ENCODE measurements around the gene CLCN5.

The CLCN5 gene

GRCh38 chrX:50099331-50099730, 176.9 kb downstream of the CLCN5 start:
- H3K27me3 ChIP-seq (ENCODE audit: control insufficient read depth in 1 of 2, insufficient read depth in 2 of 2, low read length in 2 of 2) = no peaks in the 10 kb centered on the region
- H3K36me3 ChIP-seq (ENCODE audit: control insufficient read depth in 1 of 2, insufficient read depth in 2 of 2, low read length in 2 of 2) = no peaks in the 10 kb centered on the region
- H3K4me1 ChIP-seq (ENCODE audit: control insufficient read depth in 1 of 2, insufficient read depth in 2 of 2, low read length in 2 of 2) = no peaks in the 10 kb centered on the region
- no peak overlapping the region for H3K4me3 ChIP-seq (ENCODE audit: low read depth in 1 of 2, low read length in 2 of 2)
- no peaks in the 10 kb centered on the region for H3K9me3 ChIP-seq (ENCODE audit: control insufficient read depth in 1 of 2, low read length in 2 of 2)
- H3K27ac ChIP-seq (ENCODE audit: low read depth, low read length) = no peak overlapping the region
- no peak overlapping the region for H3K9ac ChIP-seq (ENCODE audit: low read depth in 1 of 2, low read length in 2 of 2)

- Histone ChIP-seq H3K9ac (ENCODE audit: low read depth in 1 of 2, low read length in 2 of 2) (no peak overlapping the region), H3K27ac (ENCODE audit: low read depth, low read length) (no peak overlapping the region), H3K27me3 (ENCODE audit: control insufficient read depth in 1 of 2, insufficient read depth in 2 of 2, low read length in 2 of 2) (no peaks in the 10 kb centered on the region), H3K36me3 (ENCODE audit: control insufficient read depth in 1 of 2, insufficient read depth in 2 of 2, low read length in 2 of 2) (no peaks in the 10 kb centered on the region), H3K4me1 (ENCODE audit: control insufficient read depth in 1 of 2, insufficient read depth in 2 of 2, low read length in 2 of 2) (no peaks in the 10 kb centered on the region), H3K9me3 (ENCODE audit: control insufficient read depth in 1 of 2, low read length in 2 of 2) (no peaks in the 10 kb centered on the region), H3K4me3 (ENCODE audit: low read depth in 1 of 2, low read length in 2 of 2) (no peak overlapping the region)
Observed at GRCh38 chrX:50100188-50100587, 177.8 kb downstream of the CLCN5 start.

- H3K9ac ChIP-seq (ENCODE audit: low read depth in 1 of 2, low read length in 2 of 2) = no peak overlapping the region
- H3K9me3 ChIP-seq (ENCODE audit: control insufficient read depth in 1 of 2, low read length in 2 of 2) = no peaks in the 10 kb centered on the region
- no peaks in the 10 kb centered on the region for H3K27me3 ChIP-seq (ENCODE audit: control insufficient read depth in 1 of 2, insufficient read depth in 2 of 2, low read length in 2 of 2)
- H3K27ac ChIP-seq (ENCODE audit: low read depth, low read length) = no peak overlapping the region
- no peaks in the 10 kb centered on the region for H3K36me3 ChIP-seq (ENCODE audit: control insufficient read depth in 1 of 2, insufficient read depth in 2 of 2, low read length in 2 of 2)
- H3K4me1 ChIP-seq (ENCODE audit: control insufficient read depth in 1 of 2, insufficient read depth in 2 of 2, low read length in 2 of 2) = no peaks in the 10 kb centered on the region
- H3K4me3 ChIP-seq (ENCODE audit: low read depth in 1 of 2, low read length in 2 of 2) = no peak overlapping the region
Observed at GRCh38 chrX:50103176-50103575, 180.8 kb downstream of the CLCN5 start.

GRCh38 chrX:50103866-50104566, 181.6 kb downstream of the CLCN5 start:
- no peak overlapping the region for H3K4me3 ChIP-seq (ENCODE audit: low read depth in 1 of 2, low read length in 2 of 2)
- no peaks in the 10 kb centered on the region for H3K27me3 ChIP-seq (ENCODE audit: control insufficient read depth in 1 of 2, insufficient read depth in 2 of 2, low read length in 2 of 2)
- no peaks in the 10 kb centered on the region for H3K9me3 ChIP-seq (ENCODE audit: control insufficient read depth in 1 of 2, low read length in 2 of 2)
- no peak overlapping the region for H3K9ac ChIP-seq (ENCODE audit: low read depth in 1 of 2, low read length in 2 of 2)
- H3K36me3 ChIP-seq (ENCODE audit: control insufficient read depth in 1 of 2, insufficient read depth in 2 of 2, low read length in 2 of 2) = no peaks in the 10 kb centered on the region
- no peaks in the 10 kb centered on the region for H3K4me1 ChIP-seq (ENCODE audit: control insufficient read depth in 1 of 2, insufficient read depth in 2 of 2, low read length in 2 of 2)
- H3K27ac ChIP-seq (ENCODE audit: low read depth, low read length) = no peak overlapping the region

- no peak overlapping the region for H3K4me3 ChIP-seq (ENCODE audit: low read depth in 1 of 2, low read length in 2 of 2)
- H3K27ac ChIP-seq (ENCODE audit: low read depth, low read length) = no peak overlapping the region
- H3K27me3 ChIP-seq (ENCODE audit: control insufficient read depth in 1 of 2, insufficient read depth in 2 of 2, low read length in 2 of 2) = no peaks in the 10 kb centered on the region
- H3K9ac ChIP-seq (ENCODE audit: low read depth in 1 of 2, low read length in 2 of 2) = no peak overlapping the region
- H3K4me1 ChIP-seq (ENCODE audit: control insufficient read depth in 1 of 2, insufficient read depth in 2 of 2, low read length in 2 of 2) = no peaks in the 10 kb centered on the region
- H3K36me3 ChIP-seq (ENCODE audit: control insufficient read depth in 1 of 2, insufficient read depth in 2 of 2, low read length in 2 of 2) = no peaks in the 10 kb centered on the region
- H3K9me3 ChIP-seq (ENCODE audit: control insufficient read depth in 1 of 2, low read length in 2 of 2) = no peaks in the 10 kb centered on the region
Observed at GRCh38 chrX:50106051-50106675, 183.8 kb downstream of the CLCN5 start.

- no peak overlapping the region for H3K27ac ChIP-seq (ENCODE audit: low read depth, low read length)
- H3K4me3 ChIP-seq (ENCODE audit: low read depth in 1 of 2, low read length in 2 of 2) = no peak overlapping the region
- H3K9ac ChIP-seq (ENCODE audit: low read depth in 1 of 2, low read length in 2 of 2) = no peak overlapping the region
- no peaks in the 10 kb centered on the region for H3K36me3 ChIP-seq (ENCODE audit: control insufficient read depth in 1 of 2, insufficient read depth in 2 of 2, low read length in 2 of 2)
- no peaks in the 10 kb centered on the region for H3K4me1 ChIP-seq (ENCODE audit: control insufficient read depth in 1 of 2, insufficient read depth in 2 of 2, low read length in 2 of 2)
- H3K27me3 ChIP-seq (ENCODE audit: control insufficient read depth in 1 of 2, insufficient read depth in 2 of 2, low read length in 2 of 2) = no peaks in the 10 kb centered on the region
- H3K9me3 ChIP-seq (ENCODE audit: control insufficient read depth in 1 of 2, low read length in 2 of 2) = no peaks in the 10 kb centered on the region
Observed at GRCh38 chrX:50107470-50107869, 185.1 kb downstream of the CLCN5 start.

- Histone ChIP-seq H3K4me3 (ENCODE audit: low read depth in 1 of 2, low read length in 2 of 2) (no peak overlapping the region), H3K9ac (ENCODE audit: low read depth in 1 of 2, low read length in 2 of 2) (no peak overlapping the region), H3K36me3 (ENCODE audit: control insufficient read depth in 1 of 2, insufficient read depth in 2 of 2, low read length in 2 of 2) (no peaks in the 10 kb centered on the region)
Observed at GRCh38 chrX:50108264-50108663, 185.9 kb downstream of the CLCN5 start.

GRCh38 chrX:50111742-50112141, 189.3 kb downstream of the CLCN5 start:
- H3K4me3 ChIP-seq (ENCODE audit: low read depth in 1 of 2, low read length in 2 of 2) = no peak overlapping the region
- no peaks in the 10 kb centered on the region for H3K27me3 ChIP-seq (ENCODE audit: control insufficient read depth in 1 of 2, insufficient read depth in 2 of 2, low read length in 2 of 2)
- no peaks in the 10 kb centered on the region for H3K36me3 ChIP-seq (ENCODE audit: control insufficient read depth in 1 of 2, insufficient read depth in 2 of 2, low read length in 2 of 2)
- peaks cover 0 to 10% of the 10 kb centered on the region in 2 donors for H3K4me1 ChIP-seq (ENCODE audit: control insufficient read depth in 1 of 2, insufficient read depth in 2 of 2, low read length in 2 of 2)
- no peaks in the 10 kb centered on the region for H3K9me3 ChIP-seq (ENCODE audit: control insufficient read depth in 1 of 2, low read length in 2 of 2)
- H3K9ac ChIP-seq (ENCODE audit: low read depth in 1 of 2, low read length in 2 of 2) = no peak overlapping the region
- H3K27ac ChIP-seq (ENCODE audit: low read depth, low read length) = no peak overlapping the region

More at GRCh38 chrX:50108264-50108663, 185.9 kb downstream of the CLCN5 start:
- H3K4me1 ChIP-seq (ENCODE audit: control insufficient read depth in 1 of 2, insufficient read depth in 2 of 2, low read length in 2 of 2) = no peaks in the 10 kb centered on the region
- H3K9me3 ChIP-seq (ENCODE audit: control insufficient read depth in 1 of 2, low read length in 2 of 2) = no peaks in the 10 kb centered on the region
- no peaks in the 10 kb centered on the region for H3K27me3 ChIP-seq (ENCODE audit: control insufficient read depth in 1 of 2, insufficient read depth in 2 of 2, low read length in 2 of 2)
- no peak overlapping the region for H3K27ac ChIP-seq (ENCODE audit: low read depth, low read length)

- H3K27me3 ChIP-seq (ENCODE audit: control insufficient read depth in 1 of 2, insufficient read depth in 2 of 2, low read length in 2 of 2) = no peaks in the 10 kb centered on the region
- H3K27ac ChIP-seq (ENCODE audit: low read depth, low read length) = no peak overlapping the region
- H3K9ac ChIP-seq (ENCODE audit: low read depth in 1 of 2, low read length in 2 of 2) = no peak overlapping the region
- H3K4me1 ChIP-seq (ENCODE audit: control insufficient read depth in 1 of 2, insufficient read depth in 2 of 2, low read length in 2 of 2) = peaks cover 7 to 14% of the 10 kb centered on the region in 2 donors
- no peak overlapping the region for H3K4me3 ChIP-seq (ENCODE audit: low read depth in 1 of 2, low read length in 2 of 2)
- H3K36me3 ChIP-seq (ENCODE audit: control insufficient read depth in 1 of 2, insufficient read depth in 2 of 2, low read length in 2 of 2) = no peaks in the 10 kb centered on the region
- no peaks in the 10 kb centered on the region for H3K9me3 ChIP-seq (ENCODE audit: control insufficient read depth in 1 of 2, low read length in 2 of 2)
Observed at GRCh38 chrX:50114113-50114512, 191.7 kb downstream of the CLCN5 start.

- Histone ChIP-seq H3K9me3 (ENCODE audit: control insufficient read depth in 1 of 2, low read length in 2 of 2) (no peaks in the 10 kb centered on the region), H3K27me3 (ENCODE audit: control insufficient read depth in 1 of 2, insufficient read depth in 2 of 2, low read length in 2 of 2) (no peaks in the 10 kb centered on the region), H3K9ac (ENCODE audit: low read depth in 1 of 2, low read length in 2 of 2) (no peak overlapping the region), H3K36me3 (ENCODE audit: control insufficient read depth in 1 of 2, insufficient read depth in 2 of 2, low read length in 2 of 2) (no peaks in the 10 kb centered on the region), H3K4me1 (ENCODE audit: control insufficient read depth in 1 of 2, insufficient read depth in 2 of 2, low read length in 2 of 2) (peaks cover 7 to 14% of the 10 kb centered on the region in 2 donors), H3K4me3 (ENCODE audit: low read depth in 1 of 2, low read length in 2 of 2) (no peak overlapping the region), H3K27ac (ENCODE audit: low read depth, low read length) (no peak overlapping the region)
Observed at GRCh38 chrX:50115973-50116372, 193.6 kb downstream of the CLCN5 start.

Data from duodenal mucosa (tissue), 2 donors.